Gastroesophageal sphincter (tissue), 3 donors: ENCODE measurements around the gene WASF1.

Experiments
- CTCF ChIP-seq, 4 experiments: fragments of 200-600 bp in 2 of 4; fragments of 450-650 bp in 2 of 4; sonication (generic) in 1 of 4; IDR thresholded peaks; one replicate each; pipeline ENCODE4 v1.5.1; 2017 to 2019; ENCODE audit warnings: antibody characterized with exemption in 4 of 4, mild to moderate bottlenecking in 2 of 4, moderate library complexity in 2 of 4
- EP300 ChIP-seq: sonication (generic); formaldehyde crosslinking; IDR thresholded peaks from one replicate; pipeline ENCODE4 v1.6.1; 2017; ENCODE audit warnings: antibody characterized with exemption, mild to moderate bottlenecking
- POLR2A ChIP-seq, 2 donors: fragments of 450-650 bp; IDR thresholded peaks; one replicate each; pipeline ENCODE4 v1.6.1; 2017; ENCODE audit warnings: antibody characterized with exemption in 2 of 2, mild to moderate bottlenecking in 2 of 2, moderate library complexity in 1 of 2
- POLR2AphosphoS5 ChIP-seq: sonication (generic); formaldehyde crosslinking; IDR thresholded peaks from one replicate; pipeline ENCODE4 v1.6.1; 2017; ENCODE audit warnings: antibody characterized with exemption

- TF ChIP-seq POLR2AphosphoS5, result no peak
- TF ChIP-seq CTCF (IDR thresholded peaks at IDR 0.05), result no peak
- TF ChIP-seq POLR2A (IDR thresholded peaks at IDR 0.05), result no peak
- TF ChIP-seq EP300, result no peak
Measured at GRCh38 chr6:110055387-110055735, 124.1 kb downstream of the WASF1 start.
